HS-5 (cell line): Measurements from ENCODE around the gene CTCFL.

ENCODE experiments used
- DNase-seq: peaks from one replicate; pipeline ENCODE4 v3.0.0-alpha.2; 2012; ENCODE audit warnings: low read depth

The CTCFL gene

DNA sequence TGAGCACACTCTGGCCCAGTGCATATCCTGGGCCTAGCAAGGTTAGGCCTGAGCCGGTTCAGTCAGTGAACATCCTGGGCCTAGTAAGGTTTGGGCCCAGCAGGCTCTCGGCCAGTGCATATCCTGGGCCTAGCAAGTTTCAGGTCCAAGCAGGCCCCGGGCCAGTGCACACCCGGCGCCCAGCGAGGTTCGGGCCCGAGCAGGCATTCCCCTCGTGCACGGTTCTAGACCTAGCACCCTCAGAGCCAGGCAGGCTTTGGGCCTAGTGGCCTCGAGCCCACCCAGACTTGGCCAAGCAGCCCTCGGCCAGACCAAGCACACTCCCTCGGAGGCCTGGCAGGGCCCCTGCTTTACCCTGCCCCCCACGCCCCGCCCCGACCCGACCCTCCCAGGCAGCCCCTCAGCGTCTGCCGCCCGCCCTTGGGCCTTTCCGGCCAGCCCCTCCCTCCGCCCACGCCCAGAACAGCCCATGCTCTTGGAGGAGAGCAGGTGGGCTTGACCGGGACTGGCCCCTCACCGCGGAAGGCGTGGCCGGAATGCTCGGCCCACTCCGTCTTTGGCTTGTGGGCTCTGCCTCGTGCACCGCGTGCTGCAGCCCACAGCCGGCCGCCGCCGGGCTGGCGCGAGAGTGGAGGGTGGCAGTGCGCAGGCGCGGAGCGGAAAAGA lies at the start of gene CTCFL:
TSS of gene CTCFL (minus strand) at position 630 of the 666 bp plus-strand sequence. CDS start 935 bp downstream, outside the sequence.
- no peak for DNase-seq

- no peak for DNase-seq
Measured at GRCh38 chr20:57573894-57574293, 49.0 kb upstream of the CTCFL start.

- DNase-seq, result no peak
Measured at GRCh38 chr20:57573242-57573641, 48.3 kb upstream of the CTCFL start.

- DNase-seq, result no peak
Measured at GRCh38 chr20:57571782-57572416, 47.0 kb upstream of the CTCFL start.

DNA sequence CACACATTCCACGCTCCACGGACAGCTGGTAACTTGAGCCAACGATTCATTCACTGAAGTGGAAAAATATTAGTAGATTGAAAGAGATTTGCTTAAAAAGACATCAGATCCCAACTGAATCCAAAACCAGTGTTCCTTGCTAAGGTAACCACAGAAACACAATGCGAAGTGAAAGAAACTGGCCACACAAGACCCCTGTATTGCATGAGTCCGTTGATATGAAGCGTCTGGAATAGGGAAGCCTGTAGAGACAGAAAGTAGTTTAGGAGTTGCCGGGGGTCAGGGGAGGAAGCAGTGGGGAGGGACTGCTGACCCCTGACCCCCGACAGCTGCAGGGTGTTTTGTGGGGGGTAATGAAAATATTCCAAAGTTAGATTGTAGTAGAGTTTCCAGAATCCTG lies 46.0 kb upstream of the CTCFL start:
- DNase-seq, result no peak

DNA sequence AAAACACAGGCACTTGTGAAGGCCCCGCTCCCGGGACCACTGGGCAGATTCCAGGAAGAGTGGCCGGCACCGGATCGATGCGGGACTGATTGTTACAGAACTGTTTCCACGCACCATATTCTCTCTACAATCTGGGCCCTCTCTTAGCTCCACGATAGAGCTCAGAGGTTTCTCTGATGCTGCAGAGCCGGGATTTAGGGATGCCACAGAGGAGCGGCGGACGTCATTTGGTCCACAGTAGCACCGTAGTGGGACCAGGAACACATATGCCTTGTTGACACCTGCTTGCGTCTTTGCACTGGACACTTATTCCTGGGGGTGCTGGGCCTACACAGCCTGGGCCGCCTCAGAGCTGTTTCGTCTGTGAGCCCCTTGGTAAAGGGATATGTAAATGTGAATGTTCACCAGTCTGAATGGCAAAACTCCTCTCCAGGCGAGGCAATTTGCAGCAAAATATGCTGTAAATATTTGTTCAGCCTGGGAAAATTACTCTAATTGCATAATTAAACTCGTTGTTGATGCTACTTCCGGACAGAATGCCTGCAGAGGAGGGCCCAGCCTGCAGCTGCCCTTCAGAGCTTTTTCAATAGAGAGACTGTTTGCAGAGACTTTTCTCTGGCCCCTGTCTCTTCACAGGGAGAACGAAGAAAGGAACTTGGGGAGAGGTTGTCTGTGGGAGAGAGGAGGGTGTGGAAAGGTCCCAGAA lies 45.4 kb upstream of the CTCFL start:
- DNase-seq, result no peak

GRCh38 chr20:57568960-57569359 lies 44.0 kb upstream of the CTCFL start:
- no peak for DNase-seq

GRCh38 chr20:57568088-57568896 lies 43.4 kb upstream of the CTCFL start:
- no peak for DNase-seq

DNA sequence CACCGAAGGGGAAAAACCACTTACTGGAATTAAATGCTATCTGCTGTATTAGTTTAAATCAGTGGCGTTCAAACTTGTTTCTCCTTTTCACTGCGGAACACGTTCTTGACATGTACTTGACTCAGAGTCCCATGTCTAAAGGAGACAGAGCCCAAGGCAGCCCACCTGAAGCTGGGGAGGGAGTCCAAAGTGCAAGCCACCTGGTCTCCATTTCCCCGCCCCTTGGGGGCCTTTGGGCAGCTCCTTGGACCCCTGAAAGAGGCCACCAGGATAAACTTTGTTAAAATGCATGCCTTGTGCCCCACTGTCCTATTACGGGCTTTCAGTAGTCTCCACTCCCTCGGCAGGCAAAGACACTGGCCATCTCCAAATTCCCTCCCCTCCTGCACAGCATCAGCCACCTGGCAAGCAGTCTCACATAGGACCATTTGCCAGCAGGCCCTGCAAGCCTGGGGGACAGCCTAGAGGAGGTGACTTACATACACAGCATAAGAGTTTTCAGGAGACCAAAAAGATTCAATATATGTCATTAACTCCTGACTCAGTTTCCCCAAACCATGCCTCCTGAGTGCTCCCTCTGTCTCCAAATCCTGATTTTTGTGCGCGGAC lies 42.6 kb upstream of the CTCFL start:
- no peak for DNase-seq

DNA sequence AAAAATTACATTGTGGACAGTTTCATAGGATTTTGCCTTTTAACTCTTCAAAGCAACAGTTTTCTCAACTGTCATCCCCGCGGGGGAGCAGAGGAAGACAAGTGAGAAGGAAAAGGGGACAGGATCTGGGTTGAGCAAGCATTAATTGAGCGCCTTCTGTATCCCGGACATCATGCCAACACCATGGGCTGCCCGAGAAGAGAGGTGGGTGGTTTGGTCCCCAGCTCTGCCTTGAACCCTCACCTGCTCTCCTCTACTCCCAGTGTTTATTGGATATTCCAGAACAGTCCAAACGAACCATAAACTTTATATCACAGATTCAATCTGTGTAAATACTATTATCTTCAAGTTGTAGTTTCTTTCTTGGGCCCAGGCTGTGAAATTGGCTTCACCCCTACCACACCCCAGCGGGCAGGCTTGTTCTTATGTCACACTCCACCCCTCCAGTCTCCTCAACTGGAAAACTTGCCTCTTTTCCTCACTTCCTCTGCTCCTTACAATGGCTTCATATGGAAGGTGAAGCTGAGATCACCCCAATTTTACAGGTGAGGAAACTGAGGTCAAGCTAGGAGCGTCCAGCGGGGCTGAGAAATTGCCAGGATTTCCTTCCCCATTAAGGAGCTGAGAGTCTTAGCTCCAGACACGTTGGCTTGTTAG lies 42.0 kb upstream of the CTCFL start:
- DNase-seq, result no peak

GRCh38 chr20:57566399-57566798 lies 41.5 kb upstream of the CTCFL start:
- no peak for DNase-seq

GRCh38 chr20:57564951-57565642 lies 40.2 kb upstream of the CTCFL start:
- no peak for DNase-seq

- DNase-seq, result no peak
Measured at GRCh38 chr20:57564180-57564802, 39.4 kb upstream of the CTCFL start.

GRCh38 chr20:57563522-57563921 lies 38.6 kb upstream of the CTCFL start:
- no peak for DNase-seq

- DNase-seq, result no peak
Measured at GRCh38 chr20:57562541-57563465, 37.9 kb upstream of the CTCFL start.

GRCh38 chr20:57561356-57562279 lies 36.7 kb upstream of the CTCFL start:
- DNase-seq, result no peak

- no peak for DNase-seq
Measured at GRCh38 chr20:57560554-57561355, 35.8 kb upstream of the CTCFL start, which contains the start of gene PCK1. Gene PCK1 (plus strand): TSS chr20:57561110. CDS start chr20:57561412, 302 bp downstream.
